GM12892 (cell line): ENCODE results near the gene LRCH1.

ENCODE experiments used
- DNase-seq: peaks from one replicate; pipeline ENCODE4 v3.0.0; 2011; ENCODE audit not compliant: insufficient read length
- FAIRE-seq: peaks from 2 replicates; lab custom pipeline; 2011; peaks lifted over from hg19 to GRCh38; lab: Jason Lieb, UNC
- POLR2A ChIP-seq: IDR thresholded peaks from 2 replicates; pipeline ENCODE4 v1.6.1; 2011; ENCODE audit warnings: low read depth, low read length, control low read depth
- POLR2AphosphoS5 ChIP-seq: IDR thresholded peaks from 2 replicates; pipeline ENCODE4 v1.6.1; 2011; ENCODE audit warnings: low read depth, low read length, control low read depth
- TAF1 ChIP-seq: IDR thresholded peaks from 2 replicates; pipeline ENCODE4 v1.6.1; 2011; ENCODE audit warnings: low read depth, mild to moderate bottlenecking, control low read depth, low read length, borderline replicate concordance

Gene LRCH1

GRCh38 chr13:46624821-46625220 lies 71.9 kb downstream of the LRCH1 start:
- DNase-seq (no peak), FAIRE-seq (no peak)
- TF ChIP-seq POLR2AphosphoS5 (no peak), TAF1 (no peak), POLR2A (no peak)

DNA sequence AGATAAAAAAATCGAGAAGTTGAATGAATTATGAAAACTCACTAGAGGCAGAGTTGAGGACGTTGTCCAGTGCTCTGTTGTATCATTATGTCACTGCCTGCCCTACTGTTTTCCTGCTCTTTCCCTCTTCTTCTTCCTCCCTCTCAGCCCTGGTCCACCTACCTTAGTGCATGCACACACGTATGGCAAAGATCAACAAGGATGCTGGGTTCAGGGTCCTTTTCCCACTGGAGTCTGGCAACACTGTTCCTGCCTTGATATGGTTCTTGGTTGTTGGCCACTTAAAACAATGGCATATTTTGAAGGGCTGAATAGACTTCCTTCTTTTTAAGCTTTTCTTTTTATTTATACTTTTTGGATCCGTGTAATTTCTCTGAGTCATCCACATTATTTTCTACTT lies 74.5 kb downstream of the LRCH1 start:
- TF ChIP-seq POLR2A (no peak), TAF1 (no peak), POLR2AphosphoS5 (no peak)
- DNase-seq (no peak), FAIRE-seq (no peak)

DNA sequence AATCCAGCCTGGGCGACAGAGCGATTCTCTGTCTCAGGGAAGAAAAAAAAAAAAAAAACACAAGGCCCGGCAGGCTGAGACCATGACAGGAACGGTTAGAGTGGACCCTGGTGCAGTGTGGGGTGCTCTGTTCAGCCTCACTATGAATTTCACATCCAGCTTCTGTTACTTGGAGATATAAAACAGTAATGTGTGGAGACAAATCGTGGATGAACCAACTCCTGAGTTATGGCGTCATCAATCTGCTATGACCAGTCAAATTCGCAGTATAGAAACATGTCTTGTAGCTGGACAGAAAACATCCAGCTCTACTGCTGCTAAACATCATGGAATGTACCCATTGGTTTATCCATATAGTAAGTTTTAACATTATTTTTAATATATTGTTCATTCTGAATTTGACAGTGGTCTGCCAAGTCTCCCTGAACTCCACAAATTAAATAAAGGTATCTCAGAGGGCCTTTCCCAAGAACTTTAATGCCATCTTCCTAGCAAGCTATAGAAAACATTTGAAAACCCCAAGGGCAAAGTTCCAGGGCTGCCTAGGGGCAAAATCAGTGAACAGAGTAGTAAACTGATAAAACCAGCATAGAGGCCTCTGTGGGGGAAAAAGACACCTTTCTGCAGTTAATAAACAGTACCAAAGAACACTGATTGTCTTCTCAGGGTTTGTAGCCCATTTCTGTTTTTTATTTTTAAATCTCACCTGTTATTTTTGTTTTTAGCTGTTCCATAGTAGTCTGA lies 75.8 kb downstream of the LRCH1 start:
- FAIRE-seq (no peak), DNase-seq (no peak)
- no peak for TF ChIP-seq TAF1
- TF ChIP-seq POLR2AphosphoS5, result no peak
- TF ChIP-seq POLR2A, result no peak

- TF ChIP-seq TAF1 (no peak), POLR2A (no peak), POLR2AphosphoS5 (no peak)
- DNase-seq (no peak), FAIRE-seq (no peak)
Observed at GRCh38 chr13:46629811-46630413, 76.9 kb downstream of the LRCH1 start.

GRCh38 chr13:46630431-46631178 lies 77.6 kb downstream of the LRCH1 start:
- TF ChIP-seq POLR2A, result no peak
- no peak for TF ChIP-seq POLR2AphosphoS5
- no peak for TF ChIP-seq TAF1
- DNase-seq (no peak), FAIRE-seq (peak; percentile 86)

DNA sequence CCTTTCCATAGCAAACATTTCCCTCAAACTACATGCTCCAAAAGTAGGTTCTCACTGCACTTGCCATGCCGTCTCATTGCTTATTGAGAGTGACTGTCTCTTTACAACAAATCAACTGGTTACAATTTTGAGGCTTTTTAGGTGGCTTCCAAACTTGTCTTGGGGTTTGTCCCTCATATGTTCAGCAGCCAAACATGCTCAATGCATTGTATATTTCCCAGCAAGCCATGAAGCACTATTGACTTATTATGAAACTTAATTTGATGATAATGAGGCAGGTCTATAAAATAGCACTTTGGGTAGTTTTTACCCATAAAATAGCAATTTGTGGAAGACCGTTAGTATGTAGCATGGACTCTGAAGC lies 78.2 kb downstream of the LRCH1 start:
- TF ChIP-seq POLR2AphosphoS5 (no peak), POLR2A (no peak), TAF1 (no peak)
- FAIRE-seq (peak; percentile 57), DNase-seq (no peak)

DNA sequence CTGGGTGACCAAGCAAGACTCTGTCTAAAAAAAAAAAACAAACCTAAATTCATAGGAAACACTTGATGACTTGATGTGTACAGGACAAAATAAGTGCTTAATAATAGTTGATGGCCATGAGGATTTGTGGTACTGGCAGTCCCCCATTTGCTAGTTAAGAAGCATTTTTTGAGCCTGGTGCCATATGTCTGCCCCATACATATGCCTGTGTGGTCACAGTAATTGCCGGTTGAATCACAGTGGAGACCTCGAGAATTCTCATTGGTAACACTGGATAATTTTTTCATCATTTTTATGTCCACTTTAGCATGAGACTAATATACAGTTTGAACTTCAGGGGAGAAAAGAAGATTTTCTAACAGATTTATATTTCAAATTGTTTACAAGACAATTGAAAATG lies 79.2 kb downstream of the LRCH1 start:
- no peak for DNase-seq
- no peak for TF ChIP-seq POLR2AphosphoS5
- TF ChIP-seq POLR2A, result no peak
- no peak for TF ChIP-seq TAF1
- FAIRE-seq, result no peak

- TF ChIP-seq TAF1 (no peak), POLR2A (no peak), POLR2AphosphoS5 (no peak)
- no peak for DNase-seq
- FAIRE-seq, result peak; percentile 24
Observed at GRCh38 chr13:46633416-46633815, 80.4 kb downstream of the LRCH1 start.

- no peak for FAIRE-seq
- TF ChIP-seq POLR2AphosphoS5 (no peak), POLR2A (no peak), TAF1 (no peak)
- no peak for DNase-seq
Observed at GRCh38 chr13:46636451-46636850, 83.5 kb downstream of the LRCH1 start.

DNA sequence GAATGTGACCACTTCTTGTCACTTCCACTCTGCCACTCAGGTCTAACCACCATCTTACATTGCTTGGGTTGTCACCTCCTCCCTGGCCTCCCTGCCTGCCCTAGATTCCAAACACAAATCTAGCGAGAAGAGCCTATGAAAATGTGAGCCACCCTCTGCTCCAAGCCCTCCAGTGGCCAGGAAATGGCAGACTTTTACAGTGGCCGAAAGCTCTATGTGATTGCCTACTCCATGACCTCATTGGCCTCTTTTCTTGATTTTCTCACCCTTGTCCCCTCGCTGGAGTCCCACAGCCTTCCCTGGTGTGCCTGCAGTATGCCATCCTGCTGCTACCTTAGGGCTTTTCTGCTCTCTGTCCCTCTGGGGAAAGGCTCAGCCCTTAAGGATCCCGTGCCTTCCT lies 84.2 kb downstream of the LRCH1 start:
- TF ChIP-seq TAF1 (no peak), POLR2AphosphoS5 (no peak), POLR2A (no peak)
- DNase-seq (no peak), FAIRE-seq (no peak)

GRCh38 chr13:46638262-46638661 lies 85.3 kb downstream of the LRCH1 start:
- DNase-seq (no peak), FAIRE-seq (no peak)
- TF ChIP-seq POLR2A (no peak), POLR2AphosphoS5 (no peak), TAF1 (no peak)
